Kidney tubule cell (primary cell): ENCODE data around the gene HDAC1.
"Not testable (repeated sequence)": the region's sequence is repeated elsewhere in the genome, so short reads cannot be mapped to it uniquely, and the experiment has no call there.

Source experiments
- DNase-seq: peaks from one replicate; pipeline ENCODE4 v3.0.0-alpha.2; 2018; ENCODE audit warnings: low spot score

The HDAC1 gene

GRCh38 chr1:32349211-32349708 lies 57.4 kb downstream of the HDAC1 start:
- DNase-seq, result no peak

DNA sequence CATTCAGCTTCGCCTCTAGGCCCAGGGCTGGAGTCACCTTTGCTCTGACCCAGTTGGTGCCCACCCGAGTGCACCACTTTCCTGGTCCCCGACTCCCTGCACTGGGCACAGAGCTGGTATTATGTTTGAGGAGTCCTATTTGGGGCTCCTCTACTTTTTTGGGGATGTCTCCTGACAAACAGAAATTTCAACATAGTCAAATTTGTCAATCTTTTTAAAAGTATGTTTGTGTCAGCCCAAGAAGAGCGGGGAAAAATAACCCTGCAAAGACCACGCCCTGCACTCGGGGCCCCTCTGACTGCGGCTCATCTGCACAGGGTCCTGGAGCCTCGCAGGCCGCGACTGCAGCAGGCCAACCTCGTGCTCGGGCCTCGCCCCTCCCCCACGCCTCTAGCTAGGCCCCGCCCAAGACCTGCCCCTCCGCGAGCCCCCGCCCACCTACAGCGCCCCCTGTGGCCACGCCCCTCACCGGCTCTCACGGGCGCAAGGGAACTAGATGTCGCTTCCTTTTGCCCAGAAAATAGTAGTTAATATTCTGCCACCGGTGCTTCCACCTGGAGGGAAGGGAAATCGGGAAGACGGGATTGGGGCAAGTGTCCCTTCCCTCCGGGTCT lies 59.0 kb downstream of the HDAC1 start:
- no peak for DNase-seq

DNA sequence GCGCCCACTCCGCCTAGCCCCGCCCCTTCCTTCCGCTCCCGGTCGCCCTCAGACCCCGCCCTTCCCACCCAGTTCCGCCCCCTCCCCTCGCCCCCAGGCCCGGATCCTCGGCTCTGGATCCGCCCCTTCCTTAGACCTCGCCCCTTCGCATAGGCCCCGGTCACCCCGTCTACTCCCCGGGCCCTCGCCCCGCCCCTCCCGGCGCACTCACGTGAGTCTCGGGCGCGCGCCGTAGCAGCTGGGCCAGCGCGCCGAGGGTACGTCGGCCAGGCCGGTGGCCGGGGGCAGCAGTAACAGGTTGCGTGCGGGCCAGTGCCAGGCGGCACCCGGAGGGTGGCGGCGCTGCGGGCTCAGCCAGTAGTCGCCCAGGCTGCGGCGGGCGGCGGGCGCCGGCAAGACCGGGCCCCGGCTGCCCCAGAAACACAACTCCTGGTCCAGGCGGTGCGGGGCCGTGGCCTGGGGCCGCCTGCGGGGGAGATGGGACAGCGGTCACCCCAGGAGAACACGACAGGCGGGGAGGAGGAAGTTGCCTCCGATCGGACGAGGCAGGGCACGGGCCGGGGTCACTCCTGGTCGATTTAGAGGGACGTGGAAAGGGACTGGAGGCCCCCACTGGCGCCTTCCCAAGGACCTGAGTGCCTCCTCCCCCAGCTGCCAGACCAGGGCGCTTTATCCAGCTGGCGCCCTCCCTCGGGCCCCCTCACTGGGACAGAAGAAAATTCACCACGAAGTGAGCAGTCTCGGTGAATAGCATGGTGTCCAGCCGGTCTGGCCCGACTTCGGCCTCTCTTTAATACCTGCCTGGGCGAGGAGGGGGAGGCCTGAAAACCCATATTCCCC lies 59.7 kb downstream of the HDAC1 start:
- peak; percentile 90 for DNase-seq

DNA sequence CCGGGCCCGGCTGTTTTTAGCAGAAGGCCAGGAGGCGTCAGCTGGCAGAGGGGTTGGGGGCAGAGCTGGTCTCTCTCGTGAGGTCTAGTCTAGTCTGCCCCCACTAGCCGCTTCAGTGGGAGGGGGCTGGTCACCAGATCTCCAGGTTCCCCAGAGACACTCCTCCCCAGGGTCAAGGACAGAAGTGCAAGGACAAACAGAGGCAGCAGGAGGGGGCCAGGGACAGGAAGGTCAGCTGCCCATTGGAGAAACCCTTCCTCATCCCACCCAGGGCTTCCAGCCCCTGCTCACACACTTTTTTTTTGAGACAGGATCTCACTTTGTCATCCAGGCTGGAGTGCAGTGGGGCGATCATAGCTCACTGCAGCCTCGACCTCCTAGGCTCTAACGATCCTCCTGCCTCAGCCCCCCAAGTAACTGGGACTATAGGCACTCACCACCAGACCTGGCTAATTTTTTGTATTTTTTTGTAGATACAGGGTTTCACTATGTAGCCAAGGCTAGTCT lies 60.4 kb downstream of the HDAC1 start:
- no peak for DNase-seq

GRCh38 chr1:32352831-32353383 lies 61.0 kb downstream of the HDAC1 start:
- no peak for DNase-seq

- no peak for DNase-seq
Measured at GRCh38 chr1:32353431-32353830, 61.5 kb downstream of the HDAC1 start.

DNA sequence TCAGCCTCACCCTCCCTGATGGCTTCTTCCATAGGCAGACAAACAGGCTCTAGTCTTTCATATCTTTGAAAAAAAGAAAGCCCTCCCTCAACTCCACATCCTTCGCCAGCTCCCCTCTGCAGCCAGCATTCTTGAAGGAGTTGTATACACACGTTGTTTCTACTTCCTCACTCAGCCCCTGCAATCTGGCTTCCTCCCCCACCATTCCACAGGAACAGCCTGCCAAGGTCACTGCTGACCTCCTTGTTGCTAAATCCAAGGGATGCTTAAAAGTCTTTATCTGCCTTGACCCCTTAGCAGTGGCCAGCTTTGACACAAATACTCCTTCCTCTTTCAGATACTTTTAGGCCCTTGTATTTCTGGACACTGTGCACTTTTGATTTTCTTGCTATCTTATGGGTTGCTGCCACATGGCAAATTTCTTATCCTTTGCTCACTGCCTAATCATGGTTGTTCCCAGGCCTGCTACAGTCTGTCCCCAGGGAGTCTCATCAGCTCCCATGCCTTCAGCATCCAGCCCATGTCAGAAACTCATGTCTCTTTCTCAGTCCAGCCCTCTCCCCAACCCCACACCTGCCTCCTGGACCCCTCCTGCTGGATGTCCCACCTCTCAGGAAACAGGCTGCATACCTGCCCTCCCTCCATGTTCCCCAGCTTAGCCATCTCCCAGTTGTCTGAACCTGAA lies 62.1 kb downstream of the HDAC1 start:
- DNase-seq, result no peak

- not testable (repeated sequence) for DNase-seq
Measured at GRCh38 chr1:32355778-32356177, 63.9 kb downstream of the HDAC1 start.

- DNase-seq, result no peak
Measured at GRCh38 chr1:32356478-32356877, 64.6 kb downstream of the HDAC1 start.

- no peak for DNase-seq
Measured at GRCh38 chr1:32357614-32358013, 65.7 kb downstream of the HDAC1 start.

DNA sequence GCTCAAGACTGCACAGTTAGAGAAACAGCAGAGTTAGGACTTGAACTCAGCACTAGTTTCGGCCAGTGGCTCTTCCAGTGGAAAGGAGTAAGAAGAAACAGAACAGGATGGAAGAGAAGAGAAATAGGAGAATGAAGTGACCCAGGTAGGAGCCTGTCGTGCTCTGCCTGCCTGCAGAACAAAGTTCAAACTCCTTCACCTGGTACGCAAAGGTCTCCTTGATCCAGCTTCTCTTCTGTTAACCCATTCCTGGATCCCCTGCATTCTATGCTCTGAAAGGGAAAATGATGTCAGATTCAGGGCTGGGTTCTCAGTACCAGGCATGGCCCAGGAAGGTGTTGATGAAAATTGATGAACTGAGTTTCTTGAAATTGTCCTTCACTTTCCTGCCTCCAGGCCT lies 66.6 kb downstream of the HDAC1 start:
- no peak for DNase-seq

DNA sequence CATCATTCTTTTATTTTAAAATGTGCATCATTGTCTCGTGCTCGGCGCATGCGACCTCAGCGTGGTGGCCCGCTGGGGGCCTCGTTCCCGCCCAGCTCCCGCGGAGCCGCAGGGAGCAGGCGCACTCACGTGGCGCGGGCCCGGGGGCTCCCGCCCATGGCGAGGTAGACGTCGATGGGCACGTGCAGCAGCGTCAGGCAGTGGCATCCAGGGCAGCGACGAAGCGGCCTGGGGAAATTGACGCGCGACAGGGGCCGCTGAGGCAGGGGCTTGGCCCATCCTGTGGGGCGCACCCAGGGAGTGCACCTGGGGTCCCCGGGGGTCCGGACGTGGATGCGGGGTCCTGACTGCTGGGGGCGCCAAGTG lies 69.4 kb downstream of the HDAC1 start:
- no peak for DNase-seq

DNA sequence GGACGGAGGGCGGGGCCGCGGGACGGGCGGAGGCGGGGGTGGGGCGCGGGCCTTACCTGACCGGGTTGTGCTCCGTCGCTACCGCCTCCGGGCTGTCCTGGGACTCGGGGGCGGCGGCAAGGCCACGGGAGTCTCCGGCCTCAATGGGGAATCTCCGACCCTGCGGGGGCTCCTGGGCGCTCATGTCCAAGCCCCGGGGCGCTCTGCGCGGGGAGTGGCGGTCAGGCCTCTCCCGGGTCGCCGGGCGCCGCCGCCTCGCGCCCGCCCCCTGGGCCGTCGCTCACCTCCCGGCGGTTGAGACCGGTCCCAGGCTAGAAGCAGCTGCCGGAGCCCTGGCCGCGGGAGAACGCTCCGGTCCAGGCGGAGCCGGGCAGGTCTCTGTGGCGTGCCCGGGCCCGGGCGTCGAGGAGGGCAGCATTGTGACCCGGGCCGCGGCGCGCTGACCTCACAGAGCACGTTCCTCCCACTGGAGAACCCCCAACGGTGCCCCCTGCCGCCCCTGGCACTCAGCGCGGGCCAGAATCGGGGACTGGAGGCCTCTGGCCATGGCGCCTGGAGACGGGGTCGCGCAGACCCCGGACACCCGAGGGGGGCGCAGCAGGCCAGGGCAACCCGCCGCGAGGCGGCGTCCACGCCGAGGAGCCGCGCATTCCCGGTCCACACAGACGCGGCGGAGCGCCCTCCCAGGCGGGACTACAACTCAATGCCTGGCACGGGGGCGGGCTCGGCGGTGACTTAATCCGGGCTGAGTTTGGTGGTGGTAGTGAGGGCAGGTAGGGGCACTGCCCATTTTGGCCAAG lies 70.0 kb downstream of the HDAC1 start:
- peak; percentile 35 for DNase-seq

DNA sequence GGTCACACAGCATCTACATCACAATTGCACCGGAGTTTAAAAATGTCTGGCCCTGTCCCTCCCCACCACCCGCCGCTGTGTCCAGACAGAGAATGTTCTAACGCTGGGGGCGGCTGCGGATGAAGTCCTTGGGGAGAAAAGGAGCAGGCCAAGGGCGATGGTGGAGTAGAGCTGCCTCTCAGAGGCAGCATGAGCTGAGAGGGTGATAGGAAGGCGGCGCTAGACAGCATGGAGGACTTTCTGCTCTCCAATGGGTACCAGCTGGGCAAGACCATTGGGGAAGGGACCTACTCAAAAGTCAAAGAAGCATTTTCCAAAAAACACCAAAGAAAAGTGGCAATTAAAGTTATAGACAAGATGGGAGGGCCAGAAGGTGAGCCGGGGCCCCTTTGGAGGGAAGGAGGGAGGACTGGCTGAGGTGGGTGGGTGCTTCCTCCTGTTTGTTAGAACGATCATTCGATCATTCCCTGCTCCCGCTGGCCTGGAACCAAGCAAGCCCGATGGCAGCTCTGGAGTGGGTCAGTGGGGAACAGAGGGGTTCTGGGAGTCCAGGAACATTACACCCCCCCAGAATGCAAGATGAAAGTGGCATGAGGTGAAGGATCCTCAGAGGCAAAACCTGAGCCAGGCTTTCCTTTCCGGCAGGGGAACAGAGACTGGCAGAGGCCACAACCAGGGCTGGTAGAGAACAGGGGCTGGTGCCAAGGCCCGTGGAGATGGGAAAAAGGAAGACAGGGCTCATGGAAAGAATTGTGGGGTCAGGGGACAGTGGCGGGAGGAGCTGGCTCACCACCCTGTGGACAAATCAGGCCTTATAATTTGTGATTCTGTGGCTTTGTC lies 70.8 kb downstream of the HDAC1 start, which contains the start of the genes FAM229A and TSSK3:
Gene FAM229A (minus strand): TSS at position 12 of the 840 bp plus-strand sequence. CDS start 394 bp downstream, outside the sequence.
Gene TSSK3 (plus strand): TSS at position 66 of the 840 bp plus-strand sequence. CDS start 163 bp downstream, at position 229.
- DNase-seq, result no peak

GRCh38 chr1:32363713-32364112 lies 71.8 kb downstream of the HDAC1 start:
- no peak for DNase-seq

- no peak for DNase-seq
Measured at GRCh38 chr1:32364836-32365235, 73.0 kb downstream of the HDAC1 start.

GRCh38 chr1:32365445-32365844 lies 73.6 kb downstream of the HDAC1 start:
- no peak for DNase-seq

DNA sequence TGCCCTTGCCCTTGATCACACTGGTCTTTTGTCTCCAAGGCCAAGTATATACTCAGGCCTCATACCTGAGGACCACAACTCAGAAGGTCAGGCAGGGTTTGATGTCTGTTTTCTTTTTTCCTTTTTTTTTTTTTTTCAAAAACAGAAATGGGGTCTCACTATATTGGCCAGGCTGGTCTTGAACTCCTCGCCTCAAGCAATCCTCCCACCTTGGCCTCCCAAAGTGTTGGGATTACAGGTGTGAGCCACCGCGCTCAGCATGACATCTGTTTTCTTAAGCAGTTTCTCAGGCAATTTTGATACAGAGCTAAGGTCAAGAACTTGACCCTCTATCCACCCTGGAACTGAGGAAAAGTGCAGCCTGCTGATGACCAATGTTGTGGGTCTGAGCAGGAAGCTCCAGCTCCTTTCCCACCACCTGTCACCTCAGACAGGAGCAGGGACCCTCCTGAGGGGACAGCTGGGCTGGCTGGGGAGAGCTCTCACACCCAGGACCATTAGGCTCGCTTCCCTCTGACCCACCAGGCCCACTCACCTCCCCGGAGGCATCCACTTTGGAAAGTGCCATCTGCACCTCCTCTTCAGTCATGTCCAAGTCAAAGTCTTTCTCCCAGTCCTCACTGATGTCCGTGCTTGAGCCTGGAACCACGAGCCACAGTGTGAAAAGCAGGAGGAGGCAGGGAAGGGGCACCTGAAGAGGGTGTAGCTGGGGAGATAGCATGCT lies 76.2 kb downstream of the HDAC1 start:
- DNase-seq, result no peak

DNA sequence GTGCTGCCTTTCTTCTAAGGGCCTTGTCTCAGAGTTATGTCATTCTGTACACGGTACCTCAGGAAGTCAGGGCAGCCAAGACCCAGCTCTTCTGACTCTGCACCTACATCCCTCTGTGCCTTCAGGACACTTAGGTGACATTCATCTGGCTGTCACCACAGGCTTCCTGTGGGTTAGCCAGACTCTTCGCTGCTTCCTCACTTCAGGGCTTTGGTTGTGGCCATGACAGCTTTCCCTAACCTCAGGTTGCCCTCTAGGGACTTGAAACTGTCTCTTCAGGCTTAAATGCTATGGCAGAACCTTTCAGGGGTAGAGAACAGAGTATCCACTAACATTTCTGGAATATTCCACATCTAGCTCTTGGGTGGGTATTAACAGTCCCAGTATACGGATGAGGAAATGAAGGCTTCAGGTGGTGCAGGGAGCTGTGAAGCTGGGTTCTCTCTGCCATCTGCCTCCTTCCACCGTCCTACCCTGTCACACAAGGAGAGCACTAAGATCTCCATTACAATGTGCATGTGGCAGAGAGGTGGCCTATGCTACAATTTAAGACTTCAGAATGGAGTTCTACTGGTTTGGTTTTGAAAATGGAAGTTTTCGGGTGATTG lies 80.4 kb downstream of the HDAC1 start:
- DNase-seq, result no peak
